Loucy (cell line): ENCODE results near the gene PI4KA.
"Not testable (repeated sequence)": the region's sequence is repeated elsewhere in the genome, so short reads cannot be mapped to it uniquely, and the experiment has no call there.

ENCODE experiments used
- H2AFZ ChIP-seq: fragments of 200-600 bp; sonication (generic); 2 replicates; pipeline ENCODE4 v1.6.0; 2016; ENCODE audit warnings: antibody characterized with exemption, mild to moderate bottlenecking, low read length, moderate library complexity
- H3F3A ChIP-seq: fragments of 200-600 bp; 2 replicates; pipeline ENCODE4 v1.6.0; 2016; ENCODE audit warnings: antibody characterized with exemption, low read depth, mild to moderate bottlenecking
- H3K27me3 ChIP-seq: fragments of 200-600 bp; sonication (generic); 2 replicates; pipeline ENCODE4 v1.6.1; 2014; ENCODE audit warnings: low read length, mild to moderate bottlenecking; ENCODE audit not compliant: insufficient read depth, poor library complexity, severe bottlenecking
- H3K36me3 ChIP-seq: fragments of 200-600 bp; sonication (generic); 2 replicates; pipeline ENCODE4 v1.6.1; 2016; ENCODE audit warnings: low read length; ENCODE audit not compliant: insufficient read depth
- H3K4me1 ChIP-seq: fragments of 200-600 bp; sonication (generic); 2 replicates; pipeline ENCODE4 v1.5.1; 2014; ENCODE audit warnings: low read length, mild to moderate bottlenecking; ENCODE audit not compliant: insufficient read depth, poor library complexity, severe bottlenecking
- H3K4me2 ChIP-seq: fragments of 200-600 bp; sonication (generic); 2 replicates; pipeline ENCODE4 v1.6.0; 2014; ENCODE audit warnings: antibody characterized with exemption, low read length, low read depth, mild to moderate bottlenecking; ENCODE audit not compliant: poor library complexity, severe bottlenecking
- H3K4me3 ChIP-seq: fragments of 200-600 bp; sonication (generic); 2 replicates; pipeline ENCODE4 v1.5.1; 2014; ENCODE audit warnings: low read length, mild to moderate bottlenecking, mixed read lengths; ENCODE audit not compliant: poor library complexity, severe bottlenecking
- H3K79me2 ChIP-seq: fragments of 200-600 bp; sonication (generic); 2 replicates; pipeline ENCODE4 v1.6.1; 2014; ENCODE audit warnings: low read length; ENCODE audit not compliant: insufficient read depth
- H3K9ac ChIP-seq: fragments of 200-600 bp; sonication (generic); 2 replicates; pipeline ENCODE4 v1.6.0; 2014; ENCODE audit warnings: mild to moderate bottlenecking, low read depth, low read length, moderate library complexity; ENCODE audit not compliant: poor library complexity, severe bottlenecking
- H3K9me2 ChIP-seq: fragments of 200-600 bp; sonication (generic); replicated peaks from 2 replicates; pipeline ENCODE4 v1.6.1; 2016; ENCODE audit warnings: low read depth, low read length, mixed read lengths
- H3K9me3 ChIP-seq: fragments of 200-600 bp; sonication (generic); 2 replicates; pipeline ENCODE4 v1.6.1; 2014; ENCODE audit warnings: mild to moderate bottlenecking, antibody characterized with exemption, low read length, low read depth; ENCODE audit not compliant: insufficient read depth
- H4K20me1 ChIP-seq: fragments of 200-600 bp; sonication (generic); 2 replicates; pipeline ENCODE4 v1.6.0; 2014; ENCODE audit warnings: antibody characterized with exemption, low read length, mild to moderate bottlenecking; ENCODE audit not compliant: insufficient read depth, poor library complexity, severe bottlenecking
- CTCF ChIP-seq: fragments of 200-600 bp; sonication (generic); conservative IDR thresholded peaks from 2 replicates; pipeline ENCODE4 v1.5.1; 2014; ENCODE audit warnings: mild to moderate bottlenecking, antibody characterized with exemption, low read length
- EZH2phosphoT487 ChIP-seq: fragments of 200-600 bp; IDR thresholded peaks from 2 replicates; pipeline ENCODE4 v1.6.1; 2018; ENCODE audit warnings: antibody characterized with exemption, mild to moderate bottlenecking, moderate library complexity, borderline replicate concordance

Gene PI4KA

GRCh38 chr22:20829491-20830134 lies 29.0 kb downstream of the PI4KA start:
- Histone ChIP-seq H3K27me3 (no peaks in the 10 kb centered on the region), H3K79me2 (peaks cover 1% of the 10 kb centered on the region; the same call in 1 of the 2 replicates), H3K4me2 (no peak overlapping the region), H3K36me3 (peaks cover 74% of the 10 kb centered on the region; the same call in 1 of the 2 replicates), H3K9me2 (no peaks in the 10 kb centered on the region), H3K9ac (no peak overlapping the region), H3K4me1 (no peaks in the 10 kb centered on the region), H4K20me1 (no peaks in the 10 kb centered on the region), H3K9me3 (no peaks in the 10 kb centered on the region), H3F3A (no peaks in the 10 kb centered on the region), H2AFZ (no peak overlapping the region), H3K4me3 (no peak overlapping the region)
- TF ChIP-seq EZH2phosphoT487 = no peak
- no peak for TF ChIP-seq CTCF

DNA sequence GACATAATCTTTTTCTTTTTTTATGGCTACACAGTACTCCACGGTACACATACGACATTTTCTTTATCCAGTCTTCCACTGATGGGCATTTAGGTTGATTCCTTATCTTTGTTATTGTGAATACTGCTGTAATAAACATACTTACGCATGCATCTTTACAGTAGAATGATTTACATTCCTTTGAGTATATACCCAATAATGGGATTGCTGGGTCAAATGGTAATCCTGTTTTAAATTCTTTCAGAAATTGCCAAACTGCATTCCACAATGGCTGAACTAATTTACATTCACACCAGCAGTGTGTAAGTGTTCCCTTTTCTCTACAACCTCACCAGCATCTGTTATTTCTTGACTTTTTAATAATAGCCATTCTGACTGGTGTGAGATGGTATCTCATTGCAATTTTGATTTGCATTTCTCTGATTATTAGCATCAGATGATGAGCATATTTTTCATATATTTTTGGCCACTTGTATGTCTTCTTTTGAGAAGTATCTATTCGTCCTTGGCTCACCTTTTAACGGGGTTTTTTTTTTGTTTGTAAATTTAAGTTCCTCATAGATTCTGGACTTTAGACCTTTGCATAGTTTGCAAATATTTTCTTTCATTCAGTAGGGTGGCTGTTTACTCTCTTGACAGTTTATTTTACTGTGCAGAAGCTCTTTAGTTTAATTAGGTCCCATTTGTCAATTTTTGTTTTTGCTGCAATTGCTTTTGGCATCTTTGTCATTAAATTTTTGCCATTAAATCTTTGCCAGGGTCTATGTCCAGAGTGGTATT lies 32.0 kb downstream of the PI4KA start:
- not testable (repeated sequence) for H3K27me3 ChIP-seq, H4K20me1 ChIP-seq, H3K79me2 ChIP-seq, H3K9me2 ChIP-seq, H3K4me1 ChIP-seq, H3K4me2 ChIP-seq, H3F3A ChIP-seq, H3K4me3 ChIP-seq, H2AFZ ChIP-seq, H3K9ac ChIP-seq, H3K9me3 ChIP-seq
- peaks cover 69% of the 10 kb centered on the region; the same call in 1 of the 2 replicates for H3K36me3 ChIP-seq

DNA sequence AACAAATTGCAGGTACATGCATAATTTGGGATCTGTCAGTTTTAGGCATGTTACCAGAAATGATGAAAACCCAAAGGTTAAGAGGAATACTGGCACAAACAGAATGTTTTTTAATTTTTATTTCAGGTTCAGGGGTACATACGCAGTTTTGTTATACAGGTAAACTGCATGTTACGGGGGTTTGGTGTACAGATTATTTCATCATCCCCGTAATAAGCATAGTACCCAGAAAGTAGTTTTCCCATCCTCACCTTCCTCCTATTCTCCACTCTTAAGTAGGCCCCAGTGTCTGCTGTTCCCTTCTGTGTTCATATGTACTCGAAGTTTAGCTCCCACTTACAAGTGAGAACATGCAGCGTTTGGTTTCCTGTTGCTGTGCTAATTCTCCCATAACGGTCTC lies 33.0 kb downstream of the PI4KA start:
- no peak overlapping the region for H3K4me3 ChIP-seq
- H3K4me1 ChIP-seq = no peaks in the 10 kb centered on the region
- no peaks in the 10 kb centered on the region for H3F3A ChIP-seq
- H3K79me2 ChIP-seq = no peaks in the 10 kb centered on the region
- H3K27me3 ChIP-seq = no peaks in the 10 kb centered on the region
- TF ChIP-seq CTCF = no peak
- no peak for TF ChIP-seq EZH2phosphoT487
- no peak overlapping the region for H3K9ac ChIP-seq
- H2AFZ ChIP-seq = no peak overlapping the region
- H4K20me1 ChIP-seq = no peaks in the 10 kb centered on the region
- H3K36me3 ChIP-seq = peaks cover 59% of the 10 kb centered on the region; the same call in 1 of the 2 replicates
- H3K9me3 ChIP-seq = no peaks in the 10 kb centered on the region
- no peak overlapping the region for H3K4me2 ChIP-seq
- no peaks in the 10 kb centered on the region for H3K9me2 ChIP-seq

DNA sequence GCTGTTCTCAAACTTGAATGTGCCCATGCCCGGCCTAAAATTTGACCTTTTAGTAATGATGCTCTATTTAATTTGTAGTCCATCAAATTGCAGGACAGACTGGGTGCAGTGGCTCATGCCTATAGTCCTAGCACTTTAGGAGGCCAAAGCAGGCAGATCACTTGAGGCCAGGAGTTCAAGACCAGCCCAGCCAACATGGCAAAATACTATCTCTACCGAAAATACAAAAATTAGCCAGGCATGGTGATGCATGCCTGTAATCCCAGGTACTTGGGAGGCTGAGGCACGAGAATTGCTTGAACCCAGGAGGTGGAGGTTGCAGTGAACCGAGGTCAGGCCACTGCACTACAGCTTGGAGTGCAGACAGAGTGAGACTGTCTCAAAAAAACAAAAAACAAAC lies 33.4 kb downstream of the PI4KA start:
- H4K20me1 ChIP-seq, H2AFZ ChIP-seq, H3K4me3 ChIP-seq, H3K79me2 ChIP-seq, H3F3A ChIP-seq, H3K27me3 ChIP-seq, H3K4me2 ChIP-seq, H3K9ac ChIP-seq, H3K4me1 ChIP-seq, H3K9me3 ChIP-seq, H3K9me2 ChIP-seq: not testable (repeated sequence)
- H3K36me3 ChIP-seq = peaks cover 57% of the 10 kb centered on the region; the same call in 1 of the 2 replicates
